GM19035 (cell line): ENCODE results near the gene EP400.
A peak's percentile ranks its signal among the peaks of the same experiment; 100 is the strongest.
"Not testable (repeated sequence)": the region's sequence is repeated elsewhere in the genome, so short reads cannot be mapped to it uniquely, and the experiment has no call there.

ENCODE experiments used
- ATAC-seq: cut with Tn5 transposase; IDR thresholded peaks from one replicate; pipeline ENCODE4 v1.9.1; 2021; ENCODE audit not compliant: unreplicated experiment

The EP400 gene

DNA sequence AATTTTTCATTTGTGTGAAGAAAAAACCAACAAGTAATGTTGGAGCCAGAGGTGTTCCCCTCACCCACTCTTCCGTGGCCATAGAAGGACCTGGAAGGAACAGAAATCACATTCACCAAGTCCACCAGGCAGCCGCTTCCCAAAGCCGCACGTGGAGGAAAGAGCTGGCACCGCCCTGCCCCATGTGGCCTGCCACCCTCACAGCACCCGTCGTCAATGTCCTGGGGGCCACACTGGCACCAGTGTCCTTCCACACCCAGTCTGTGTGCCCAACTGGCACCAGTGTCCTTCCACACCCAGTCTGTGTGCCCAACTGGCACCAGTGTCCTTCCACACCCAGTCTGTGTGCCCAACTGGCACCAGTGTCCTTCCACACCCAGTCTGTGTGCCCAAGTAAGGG, 130.8 kb downstream of the EP400 start:
- not testable (repeated sequence) for ATAC-seq

DNA sequence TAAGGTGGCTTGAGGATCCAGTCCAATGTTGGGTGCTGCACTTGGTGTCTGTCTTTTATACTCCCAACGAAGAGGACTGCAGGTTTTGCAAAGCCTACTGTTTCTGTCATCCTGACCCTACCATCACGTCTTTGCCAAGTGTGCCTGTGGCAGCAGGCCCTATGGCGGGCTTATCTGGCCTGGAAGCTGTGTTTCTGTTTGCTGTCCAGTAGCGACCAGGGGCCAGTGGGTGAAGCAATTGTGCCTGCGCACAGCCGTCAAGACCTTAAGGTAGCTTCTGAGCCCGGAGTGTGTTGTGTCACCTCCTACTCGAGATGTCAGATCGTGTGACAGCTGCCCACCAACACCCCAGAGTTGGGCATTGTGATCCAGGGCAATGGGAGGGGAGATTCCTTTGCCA, 131.7 kb downstream of the EP400 start:
- ATAC-seq = no peak

DNA sequence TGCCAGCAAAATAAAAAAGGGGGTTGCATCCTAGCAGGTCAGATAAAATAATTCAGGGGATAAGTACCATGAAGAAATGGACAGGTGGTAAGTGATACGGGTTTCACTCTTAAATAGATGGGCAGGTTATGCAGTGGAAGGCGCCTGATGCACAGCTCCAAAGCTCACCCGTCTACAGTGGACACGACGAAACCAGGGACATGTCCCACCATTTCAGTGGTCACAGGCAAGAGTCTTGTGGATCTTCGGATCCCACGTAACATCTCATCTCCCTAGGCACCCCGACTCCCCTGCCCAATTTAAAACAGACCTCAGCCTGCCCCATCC, 133.8 kb downstream of the EP400 start:
- no peak for ATAC-seq

DNA sequence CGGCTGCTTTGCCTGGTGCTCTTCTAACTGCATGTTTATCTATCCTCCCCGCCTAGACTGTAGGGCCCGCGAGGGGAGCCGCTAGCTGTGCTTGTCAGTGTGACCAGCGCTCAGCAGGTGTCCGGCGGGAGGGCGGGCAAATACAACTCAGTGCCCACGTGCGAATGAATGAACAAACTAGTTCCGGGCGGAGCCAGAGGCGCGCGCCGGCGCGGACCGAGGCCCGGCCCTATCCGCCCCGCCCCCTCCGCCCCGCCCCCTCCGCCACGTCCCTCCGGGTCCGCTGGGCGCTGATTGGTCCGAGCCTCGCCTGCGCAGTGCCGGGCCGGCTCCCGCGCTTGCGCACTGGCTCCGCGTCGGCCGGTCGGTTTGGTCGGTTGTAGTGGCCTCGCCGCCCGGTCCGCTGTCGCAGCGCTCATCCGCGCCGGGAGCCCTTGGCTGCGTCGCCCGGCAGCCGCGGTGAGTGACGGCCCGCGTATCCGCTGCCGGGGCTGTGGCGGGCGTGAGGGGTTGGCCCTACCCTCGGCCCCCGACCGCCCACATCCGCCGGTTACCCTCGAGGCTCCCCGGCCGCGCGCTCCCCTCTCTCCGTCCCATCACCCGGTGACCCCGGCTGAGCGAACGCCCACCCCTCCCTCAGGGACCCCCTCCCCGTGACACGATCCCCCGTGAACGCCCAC, 134.3 kb downstream of the EP400 start:
- peak; percentile 81 for ATAC-seq

DNA sequence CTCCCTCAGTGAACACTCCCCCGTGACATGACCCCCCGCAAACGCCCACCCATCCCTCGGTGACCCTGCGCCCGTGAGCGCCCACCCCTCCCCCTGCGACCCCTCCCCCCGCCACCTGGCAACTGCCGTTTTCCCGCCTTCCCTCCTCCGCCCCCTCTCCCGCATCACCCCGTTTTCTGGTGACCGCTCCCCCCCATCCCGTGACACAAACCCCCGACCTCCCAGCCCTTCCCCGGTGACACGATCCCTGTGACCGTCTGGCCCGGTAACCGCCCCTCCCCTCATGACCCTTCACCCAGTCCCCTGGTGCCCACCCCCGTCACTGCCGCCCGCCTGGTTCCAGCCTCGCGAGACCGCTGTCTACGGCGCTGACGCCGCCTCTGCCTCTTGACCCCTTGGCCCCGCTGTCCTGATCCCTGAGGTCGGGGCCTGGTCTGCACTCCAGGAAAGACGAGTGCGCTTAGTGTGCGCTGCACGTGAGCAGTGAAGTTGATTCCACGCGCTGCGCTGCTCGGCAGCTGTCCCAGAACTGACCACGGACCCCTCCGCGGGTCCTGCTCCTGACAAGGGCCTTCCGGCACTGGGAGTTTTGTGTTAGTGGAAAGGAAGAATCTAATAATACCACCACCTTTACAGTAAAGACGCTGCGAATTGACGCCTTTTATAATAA, 135.0 kb downstream of the EP400 start:
- ATAC-seq = no peak

DNA sequence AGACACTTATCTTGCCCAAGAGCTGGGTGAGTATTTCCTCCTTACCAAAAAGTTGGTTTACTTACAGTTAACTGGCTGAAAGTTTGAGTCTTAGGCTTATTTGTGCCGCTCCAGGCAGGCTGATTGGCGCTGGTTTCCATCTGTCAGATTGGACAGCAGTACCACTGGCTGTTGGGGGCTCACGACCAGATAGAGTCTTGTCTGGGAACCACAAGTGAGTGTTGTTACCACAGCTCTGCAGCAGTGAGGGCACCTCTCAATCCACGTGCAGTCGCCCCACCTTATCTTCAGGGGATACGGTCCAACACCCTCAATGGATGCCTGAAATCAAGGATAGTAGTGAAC, 135.5 kb downstream of the EP400 start:
- no peak for ATAC-seq

DNA sequence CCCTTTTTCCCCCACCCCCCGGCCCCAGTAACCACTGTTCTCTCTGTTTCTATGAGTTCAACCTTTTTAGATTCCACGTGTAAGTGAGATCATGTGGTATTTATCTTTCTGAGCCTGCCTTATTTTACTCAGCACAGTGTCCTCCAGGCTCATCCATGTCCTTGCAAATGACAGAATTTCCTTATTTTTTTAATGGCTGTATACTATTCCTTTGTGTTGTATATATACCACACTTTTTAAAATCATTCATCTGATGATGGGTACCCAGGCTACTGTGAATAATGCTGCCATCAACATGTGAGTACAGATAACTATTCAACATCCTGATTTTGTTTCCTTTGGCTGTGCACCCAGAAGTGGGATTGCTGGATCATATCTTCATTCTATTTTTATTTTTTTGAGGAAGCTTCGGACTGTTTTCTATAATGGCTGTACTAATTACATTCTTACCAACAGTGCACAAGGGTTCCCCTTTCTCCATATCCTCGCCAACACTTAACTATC, 139.7 kb downstream of the EP400 start:
- no peak for ATAC-seq

DNA sequence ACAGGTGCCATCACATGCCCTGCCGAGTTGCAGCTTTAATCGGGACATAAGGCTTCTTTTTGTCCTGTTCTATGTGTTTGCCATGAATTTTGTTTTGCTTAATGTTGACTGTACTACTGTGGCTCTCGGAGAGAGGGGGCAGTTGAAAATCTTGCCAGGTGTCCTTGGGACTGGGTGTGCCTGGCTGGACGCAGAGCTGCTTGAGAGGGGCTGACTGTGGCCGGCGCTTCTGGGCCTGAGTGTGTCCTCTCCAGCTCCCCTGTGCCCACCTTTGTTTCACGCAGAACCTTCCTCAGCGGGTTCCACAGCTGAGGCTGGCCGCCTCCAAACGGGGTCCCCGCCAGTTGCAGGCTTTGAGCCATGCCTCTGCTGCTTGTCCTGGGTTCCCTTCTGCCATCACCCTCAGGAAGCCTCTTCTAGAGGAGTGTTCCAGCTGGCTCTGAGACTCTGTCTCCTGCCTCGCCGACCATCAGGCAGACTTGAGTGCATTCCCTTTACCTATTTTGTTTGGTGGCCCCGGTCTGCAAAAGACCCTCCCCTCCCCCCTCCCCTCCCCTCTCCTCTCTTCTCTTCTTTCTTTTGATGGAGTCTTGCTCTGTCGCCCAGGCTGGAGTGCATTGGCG, 144.6 kb downstream of the EP400 start:
- ATAC-seq = no peak

DNA sequence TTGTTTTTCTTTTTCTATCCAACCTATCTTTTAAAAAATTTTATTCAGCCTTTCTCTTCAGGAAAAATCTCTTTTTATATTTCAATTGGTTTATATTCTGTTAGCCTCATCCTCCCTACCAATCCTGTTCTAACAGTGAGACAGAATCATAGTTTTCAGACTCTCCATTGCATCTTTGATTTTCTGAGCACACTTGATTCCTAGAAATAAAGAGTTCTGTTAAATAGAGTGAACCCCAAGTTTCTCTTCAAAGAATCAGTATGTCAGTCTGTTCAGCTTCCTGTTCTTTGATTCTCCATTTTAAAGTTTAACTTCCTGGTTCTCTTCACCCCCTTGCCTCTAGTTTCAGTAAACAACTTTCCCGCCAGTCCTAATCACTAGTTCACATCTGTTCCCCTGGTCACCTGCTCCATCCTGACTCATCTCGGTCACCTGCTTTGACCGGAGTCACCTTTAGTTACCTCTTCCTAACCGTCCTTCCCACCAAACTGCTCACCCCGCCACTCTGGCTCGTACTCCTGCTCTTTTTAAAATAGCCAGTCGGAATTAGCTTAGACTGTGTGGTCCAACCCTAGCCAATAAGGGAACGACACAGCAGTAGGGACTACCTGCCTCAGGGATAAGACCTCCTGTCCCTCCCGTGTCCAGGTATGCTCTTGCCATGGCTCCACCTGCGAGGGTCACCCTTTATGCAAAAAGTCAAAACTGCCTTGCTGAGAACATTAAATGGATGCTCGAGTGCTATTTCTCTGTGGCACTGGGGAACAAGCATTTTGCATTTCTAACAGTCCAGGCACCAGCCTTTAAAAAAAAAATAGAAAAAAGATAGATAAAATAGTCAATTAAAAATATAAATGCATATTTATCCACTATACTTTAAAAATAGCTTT, 146.0 kb downstream of the EP400 start:
- no peak for ATAC-seq

DNA sequence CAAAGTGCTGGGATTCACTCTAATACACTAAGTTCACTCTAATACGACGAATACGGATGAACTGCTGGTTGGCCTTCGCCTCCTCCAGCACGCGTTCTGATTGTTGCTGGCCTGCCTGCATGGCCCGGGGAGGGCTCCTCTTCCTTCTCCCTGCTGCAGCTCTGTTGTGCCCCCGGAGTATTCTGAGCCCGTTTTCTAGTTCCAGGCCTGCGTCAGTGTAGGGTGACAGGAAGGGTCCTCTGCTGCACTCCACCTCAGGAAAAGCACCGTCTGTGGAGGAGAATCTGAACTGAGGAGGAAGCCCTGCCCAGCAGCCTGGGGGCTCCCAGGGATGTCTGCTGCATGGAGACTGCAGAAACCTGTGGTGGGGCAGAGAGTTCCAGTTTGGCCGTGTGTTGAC, 150.0 kb downstream of the EP400 start:
- no peak for ATAC-seq

DNA sequence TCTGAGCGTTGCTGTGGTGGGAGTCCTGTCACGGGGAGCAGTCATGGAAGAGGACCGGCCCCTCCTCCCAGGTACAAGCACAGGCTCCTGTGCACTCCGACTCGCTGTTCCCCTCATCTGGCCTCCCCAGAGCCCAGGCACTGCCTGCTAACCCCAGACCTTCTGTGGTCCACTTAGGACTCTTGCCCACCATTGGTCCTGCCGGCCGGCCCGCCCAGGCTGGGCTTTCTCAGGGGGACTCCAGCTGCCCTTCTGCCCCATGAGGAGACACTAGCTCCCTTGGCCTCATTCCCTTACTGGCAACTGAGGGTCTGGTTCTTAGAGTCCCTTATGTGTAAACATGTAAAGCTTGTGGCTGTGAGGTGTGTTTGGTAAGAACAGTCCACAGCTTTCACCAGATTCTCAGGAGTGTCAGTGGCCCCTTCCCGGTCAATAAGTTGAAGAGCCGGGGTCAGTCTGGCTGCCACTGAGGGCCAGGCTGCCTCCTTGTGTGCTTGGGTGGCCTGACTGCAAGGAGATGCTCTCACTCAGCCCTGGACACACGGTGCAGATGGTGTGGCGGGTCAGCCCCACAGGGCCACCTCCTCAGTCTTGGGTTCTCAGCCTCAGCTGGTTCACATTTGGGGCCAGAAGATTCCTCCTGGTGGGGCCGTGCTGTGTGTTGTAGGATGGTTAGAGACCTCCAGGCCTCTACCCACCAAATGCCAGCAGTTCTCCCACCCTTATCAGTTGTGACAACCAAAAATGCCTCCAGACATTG, 150.7 kb downstream of the EP400 start:
- ATAC-seq = no peak

DNA sequence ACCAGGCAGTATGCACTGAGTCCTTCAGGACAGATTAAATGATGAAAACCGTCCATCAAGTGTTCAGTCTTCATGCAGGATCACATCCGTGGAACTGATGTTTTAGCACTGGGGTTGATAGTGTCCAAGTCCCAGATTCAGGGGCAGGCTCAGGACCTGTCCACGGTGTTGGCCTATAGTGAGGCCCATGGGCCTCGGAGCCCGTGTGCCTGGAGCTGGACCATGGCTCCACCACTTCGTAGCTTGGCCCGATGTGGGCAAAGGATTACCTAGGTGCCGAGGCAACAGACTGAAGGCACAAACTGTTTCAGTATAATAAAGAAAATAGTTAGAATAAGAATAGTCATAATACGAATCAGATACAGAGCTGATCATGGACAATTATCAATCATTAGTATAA, 152.6 kb downstream of the EP400 start:
- ATAC-seq = no peak

DNA sequence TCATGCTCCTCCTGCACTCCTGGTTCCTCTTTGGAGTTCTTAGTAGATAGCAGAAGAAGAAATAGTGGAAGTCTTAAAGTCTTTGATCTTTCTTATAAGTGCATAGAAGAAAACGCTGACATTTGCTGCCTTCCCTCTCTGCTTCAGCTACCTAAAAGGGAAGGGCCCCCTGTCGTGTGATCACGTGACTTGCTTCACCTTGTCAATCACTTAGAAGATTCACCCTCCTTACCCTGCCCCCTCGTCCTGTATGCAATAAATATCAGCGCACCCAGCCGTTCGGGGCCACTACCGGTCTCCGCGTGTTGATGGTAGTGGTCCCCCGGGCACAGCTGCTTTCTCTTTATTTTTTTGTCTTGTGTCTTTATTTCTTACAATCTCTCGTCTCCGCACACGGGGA, 153.3 kb downstream of the EP400 start:
- not testable (repeated sequence) for ATAC-seq

DNA sequence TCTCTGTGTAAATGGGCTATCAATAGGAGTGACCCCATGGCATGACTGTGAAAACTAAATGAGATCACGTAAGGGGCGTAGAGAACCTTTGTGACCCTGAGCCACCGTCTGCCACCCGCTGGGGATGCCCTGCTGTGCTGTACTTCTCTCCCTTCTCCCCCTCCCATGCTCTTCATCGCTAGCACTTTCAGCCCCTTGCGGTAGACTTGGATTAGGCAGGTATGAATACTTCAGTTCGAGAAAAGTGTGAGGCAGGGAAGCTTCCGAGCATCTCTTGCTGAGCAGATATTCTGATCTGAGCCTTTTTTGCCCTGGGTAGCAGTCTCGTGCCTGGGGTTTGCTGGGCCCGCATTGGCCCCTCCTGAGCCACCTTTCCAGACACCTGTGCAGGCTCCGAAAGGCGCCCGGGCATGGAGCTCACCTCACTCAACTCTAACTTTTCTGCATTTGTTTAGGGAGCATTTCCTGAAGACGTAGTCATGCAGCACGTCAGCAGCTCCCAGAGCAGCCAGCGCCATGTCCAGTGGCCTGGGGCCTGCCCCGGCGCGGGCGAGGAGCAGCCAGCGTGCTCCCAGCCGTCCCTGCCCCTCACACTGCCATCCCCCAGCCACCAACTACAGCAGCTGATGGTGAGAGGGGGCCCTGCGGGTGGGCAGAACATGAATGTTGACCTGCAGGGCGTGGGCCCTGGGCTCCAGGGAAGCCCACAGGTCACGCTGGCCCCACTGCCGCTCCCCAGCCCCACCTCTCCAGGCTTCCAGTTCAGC, 154.0 kb downstream of the EP400 start:
- ATAC-seq = no peak

DNA sequence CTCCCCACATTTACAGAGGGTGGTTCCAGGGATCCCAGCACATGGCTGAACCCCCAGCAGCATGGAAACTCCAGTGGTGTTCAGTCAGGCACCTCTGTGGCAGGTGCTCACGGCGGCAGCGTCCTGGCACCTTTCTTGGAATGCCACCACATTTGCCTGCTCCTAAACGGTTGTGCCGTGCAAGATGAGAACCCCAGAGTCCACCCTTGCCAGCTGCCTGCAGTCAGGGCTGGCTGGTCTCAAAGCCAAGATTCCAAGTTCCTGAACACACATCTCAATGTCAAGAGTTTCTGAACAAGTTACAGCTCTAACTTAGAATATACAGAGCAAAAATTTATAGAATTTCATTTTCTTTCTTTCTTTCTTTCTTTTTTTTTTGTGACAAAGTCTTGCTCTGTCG, 155.7 kb downstream of the EP400 start:
- ATAC-seq = no peak

DNA sequence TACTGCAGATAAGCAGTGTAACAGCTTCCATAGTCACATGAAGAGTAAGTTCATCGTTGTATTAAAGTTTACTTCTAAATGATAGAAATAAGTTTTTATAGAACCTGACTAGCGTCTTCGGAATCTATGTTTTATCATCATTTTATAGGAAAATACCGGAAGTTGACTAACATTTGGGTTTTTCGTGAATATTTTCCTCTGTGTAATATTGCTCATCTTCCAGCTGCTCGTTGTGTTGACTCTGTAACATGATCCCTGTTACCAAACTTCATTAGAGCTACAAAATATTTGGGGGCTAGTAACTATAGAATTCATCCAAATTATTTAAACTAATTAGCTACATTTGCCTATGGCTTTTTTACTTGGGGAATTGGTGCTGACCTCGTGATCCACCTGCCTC, 157.2 kb downstream of the EP400 start:
- no peak for ATAC-seq

DNA sequence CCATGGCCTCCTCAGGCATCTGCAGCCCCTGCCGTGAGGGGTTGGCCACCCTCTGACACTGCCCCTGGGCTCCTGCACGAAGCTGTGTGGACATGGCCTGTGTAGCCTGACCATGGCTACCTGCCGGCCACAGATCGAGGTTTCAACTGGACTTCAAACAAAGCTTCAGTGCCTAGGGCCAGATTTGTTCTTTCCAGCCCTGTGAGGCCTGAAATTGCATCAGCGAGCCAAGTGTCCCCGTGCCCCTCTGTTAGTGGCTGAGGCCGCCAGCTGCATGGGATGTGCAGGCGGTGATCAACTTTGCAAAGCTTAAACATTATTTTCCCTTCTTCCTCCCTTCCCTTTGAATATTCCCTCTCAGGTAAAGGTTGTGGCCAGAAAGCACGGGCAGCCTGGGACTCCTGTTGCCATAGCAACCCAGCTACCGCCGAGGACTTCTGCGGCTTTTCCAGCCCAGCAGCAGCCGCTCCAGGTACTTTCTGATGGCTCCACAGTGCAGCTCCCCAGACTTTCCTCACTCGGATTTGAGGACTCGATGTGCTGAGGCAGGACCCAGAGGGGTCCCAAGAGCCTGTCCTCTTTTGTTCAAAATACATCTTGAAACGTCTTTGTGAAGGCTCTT, 158.6 kb downstream of the EP400 start:
- no peak for ATAC-seq

DNA sequence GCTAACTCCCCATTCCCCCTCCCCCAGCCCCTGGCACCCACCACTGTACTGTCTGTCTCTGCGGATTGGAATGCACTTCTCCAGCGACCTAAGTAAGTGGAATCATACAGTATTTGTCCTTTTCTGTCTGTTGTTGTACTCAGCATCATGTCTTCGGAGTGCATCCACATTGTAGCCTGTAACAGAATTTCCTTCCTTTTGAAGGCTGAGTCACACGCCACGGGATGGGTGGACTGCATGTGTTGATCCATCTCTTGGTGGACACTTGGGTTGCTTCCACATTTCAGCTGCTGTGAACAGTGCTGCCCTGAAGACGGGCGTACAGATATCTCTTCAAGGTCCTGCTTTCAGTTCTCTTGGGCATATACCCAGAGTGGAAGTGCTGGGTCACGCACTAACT, 160.0 kb downstream of the EP400 start:
- ATAC-seq = no peak

DNA sequence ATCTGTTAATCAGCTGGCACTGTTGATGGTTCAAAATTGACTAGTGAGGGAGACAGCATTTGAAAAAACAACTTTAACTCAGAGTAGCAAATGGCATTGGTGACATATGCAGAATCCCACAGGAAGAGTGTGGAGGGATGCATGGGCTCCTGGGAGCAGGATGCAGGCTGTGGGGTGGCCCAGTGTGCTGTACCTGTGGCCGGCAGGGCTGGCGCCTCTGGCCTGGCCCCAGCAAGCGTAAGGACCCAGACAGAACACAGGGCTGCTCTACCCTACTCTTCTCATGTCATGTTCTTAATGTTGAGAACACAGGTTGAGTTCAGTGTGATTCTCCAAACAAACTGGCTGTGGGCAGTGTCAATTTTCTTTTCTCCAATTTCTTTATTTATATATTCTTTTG, 160.9 kb downstream of the EP400 start:
- no peak for ATAC-seq
